CD14-positive monocyte (primary cell): ENCODE measurements around the gene MED29. TPM values are rescaled to one million over a fixed set of nuclear protein-coding genes. Genes with fewer than 3 reads are reported as not detected.

Experiments used
- DNase-seq, 3 donors: peaks; one replicate each; pipeline ENCODE4 v3.0.0-alpha.2; 2011 to 2022
- H2AFZ ChIP-seq: 2 replicates; pipeline ENCODE4 v1.6.0; 2012; ENCODE audit warnings: mild to moderate bottlenecking, low read depth, low read length, inconsistent platforms; ENCODE audit not compliant: insufficient read depth, poor library complexity, severe bottlenecking
- H3K27ac ChIP-seq, 2 donors: 1 replicate in 1 of 2; 2 replicates in 1 of 2; pipeline ENCODE4 v1.5.1; 2012 to 2013; ENCODE audit warnings: low read length in 2 of 2, control low read depth in 1 of 2, inconsistent platforms in 1 of 2, low read depth in 1 of 2, mild to moderate bottlenecking in 1 of 2
- H3K27me3 ChIP-seq, 2 donors: one replicate each; pipeline versions ENCODE4 v1.6.0 to v1.6.1; 2011 to 2013; ENCODE audit warnings: low read length in 2 of 2; ENCODE audit not compliant: control insufficient read depth in 2 of 2, insufficient read depth in 2 of 2
- H3K36me3 ChIP-seq, 2 donors: replicated peaks in 1 of 2; 1 replicate in 1 of 2; 2 replicates in 1 of 2; pipeline versions ENCODE4 v1.5.1 to v1.6.1; 2012 to 2013; ENCODE audit warnings: low read length in 2 of 2, control low read depth in 1 of 2, inconsistent platforms in 1 of 2, mild to moderate bottlenecking in 1 of 2; ENCODE audit not compliant: insufficient read depth in 2 of 2, control insufficient read depth in 1 of 2
- H3K4me1 ChIP-seq, 2 donors: 1 replicate in 1 of 2; 2 replicates in 1 of 2; pipeline versions ENCODE4 v1.5.1 to v1.6.1; 2012 to 2013; ENCODE audit warnings: low read length in 2 of 2, control low read depth in 1 of 2, inconsistent platforms in 1 of 2, mild to moderate bottlenecking in 1 of 2, moderate library complexity in 1 of 2; ENCODE audit not compliant: insufficient read depth in 2 of 2, control insufficient read depth in 1 of 2
- H3K4me2 ChIP-seq: replicated peaks from 2 replicates; pipeline ENCODE3; 2012; ENCODE audit warnings: low read length, moderate library complexity, mild to moderate bottlenecking; ENCODE audit not compliant: poor library complexity, severe bottlenecking; ENCODE audit errors: extremely low read depth
- H3K4me3 ChIP-seq, 3 experiments: fragments of 200-600 bp in 1 of 3; sonication (generic) in 1 of 3; replicated peaks in 1 of 3; 1 replicate in 2 of 3; 2 replicates in 1 of 3; pipeline ENCODE4 v1.5.1; 2011 to 2013; ENCODE audit warnings: low read length in 3 of 3, mild to moderate bottlenecking in 3 of 3, control low read depth in 2 of 3, low read depth in 2 of 3, inconsistent platforms in 1 of 3, moderate library complexity in 1 of 3
- H3K79me2 ChIP-seq: 2 replicates; pipeline ENCODE4 v1.6.0; 2012; ENCODE audit warnings: mild to moderate bottlenecking, control low read depth, inconsistent platforms, low read length, moderate library complexity; ENCODE audit not compliant: insufficient read depth
- H3K9ac ChIP-seq: 2 replicates; pipeline ENCODE4 v1.6.0; 2017; ENCODE audit warnings: low read length, mild to moderate bottlenecking; ENCODE audit not compliant: insufficient read depth, poor library complexity, severe bottlenecking
- H3K9me3 ChIP-seq, 2 donors: replicated peaks in 1 of 2; 1 replicate in 1 of 2; 2 replicates in 1 of 2; pipeline versions ENCODE4 v1.5.1 to v1.6.1; 2012 to 2013; ENCODE audit warnings: low read length in 2 of 2, control low read depth in 1 of 2; ENCODE audit not compliant: control insufficient read depth in 1 of 2, insufficient read depth in 1 of 2
- H4K20me1 ChIP-seq: 2 replicates; pipeline ENCODE4 v1.6.0; 2012; ENCODE audit warnings: mild to moderate bottlenecking, low read length, control low read depth, moderate library complexity; ENCODE audit not compliant: insufficient read depth
- H3K27ac Mint-ChIP-seq, 7 donors: one replicate each; pipeline ENCODE4 v1.8.0; 2020; ENCODE audit warnings: mild to moderate bottlenecking in 7 of 7, mixed read lengths in 7 of 7, moderate library complexity in 6 of 7, inconsistent platforms in 2 of 7
- H3K27me3 Mint-ChIP-seq, 3 donors: one replicate each; pipeline ENCODE4 v1.8.0; 2021 to 2022; ENCODE audit warnings: low read depth in 3 of 3, mild to moderate bottlenecking in 3 of 3, mixed read lengths in 3 of 3, moderate library complexity in 3 of 3, inconsistent platforms in 1 of 3
- H3K36me3 Mint-ChIP-seq, 2 donors: one replicate each; pipeline ENCODE4 v1.8.0; 2020; ENCODE audit warnings: mixed read lengths in 2 of 2, inconsistent platforms in 1 of 2, mild to moderate bottlenecking in 1 of 2
- H3K4me1 Mint-ChIP-seq: one replicate; pipeline ENCODE4 v1.8.0; 2020; ENCODE audit warnings: mild to moderate bottlenecking, mixed read lengths
- H3K4me3 Mint-ChIP-seq, 2 donors: one replicate each; pipeline ENCODE4 v1.8.0; 2020; ENCODE audit warnings: mild to moderate bottlenecking in 2 of 2, mixed read lengths in 2 of 2, moderate library complexity in 1 of 2
- H3K9me3 Mint-ChIP-seq, 7 donors: one replicate each; pipeline ENCODE4 v1.8.0; 2020 to 2022; ENCODE audit warnings: mixed read lengths in 7 of 7, mild to moderate bottlenecking in 6 of 7, moderate library complexity in 6 of 7, inconsistent platforms in 2 of 7
- WGBS: methylation state at CpG from one replicate; pipeline ENCODE4 v1.1.5; 2013; ENCODE audit warnings: missing lambda C conversion rate; ENCODE audit not compliant: insufficient coverage; 5-methylcytosine and 5-hydroxymethylcytosine counted together
- intact Hi-C, 2 donors: fragments of 100-400 bp; cut with micrococcal nuclease; formaldehyde crosslinking; loops; one replicate each; pipeline versions ENCODE4 v1.15.0 to v1.15.1; 2023
- polyA plus RNA-seq, 3 donors: library from polyadenylated mRNA; depleted of rRNA in 1 of 3; unstranded in 2 of 3; stranded (reverse) in 1 of 3; fragments of 300-500 nt in 2 of 3; fragments of >200 nt in 1 of 3; fragmentation: Illumina TruSeq in 2 of 3; gene quantifications; 1 replicate in 2 of 3; 2 replicates in 1 of 3; pipeline ENCODE4 v1.2.3, GENCODE V29; 2012 to 2021
- TF ChIP-seq, protein P1 (sequence below): fragments of 200-600 bp; IDR thresholded peaks from one replicate; pipeline ENCODE4 v1.8.0; 2022; ENCODE audit warnings: antibody characterized with exemption, mild to moderate bottlenecking

MED29 gene
- polyA plus RNA-seq, 3 donors: 35.8 to 38.2 (median 37.0) TPM

DNA sequence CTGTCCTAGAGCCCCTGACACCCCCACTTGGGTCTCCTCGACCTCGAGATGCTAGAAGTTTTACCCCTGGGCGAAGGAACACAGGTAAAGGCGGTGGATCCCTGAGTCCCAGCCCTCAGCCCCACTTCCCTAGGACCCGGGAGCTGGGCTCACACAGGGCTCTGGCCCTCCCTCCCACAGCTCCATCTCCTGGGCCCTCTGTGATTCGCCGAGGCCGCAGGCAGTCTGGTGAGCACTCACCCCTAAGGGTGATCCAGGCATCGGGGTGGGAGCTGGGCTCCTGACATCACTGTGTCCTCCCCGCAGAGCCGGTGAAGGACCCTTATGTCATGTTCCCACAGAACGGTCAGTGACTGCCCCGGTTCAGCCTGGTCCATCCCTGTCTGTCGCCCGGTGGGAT is 29.6 kb downstream of the MED29 start:
- intact Hi-C loops: no loop called here
- no peaks in the 10 kb centered on the region for H3K27me3 ChIP-seq
- TF ChIP-seq, protein P1, sequence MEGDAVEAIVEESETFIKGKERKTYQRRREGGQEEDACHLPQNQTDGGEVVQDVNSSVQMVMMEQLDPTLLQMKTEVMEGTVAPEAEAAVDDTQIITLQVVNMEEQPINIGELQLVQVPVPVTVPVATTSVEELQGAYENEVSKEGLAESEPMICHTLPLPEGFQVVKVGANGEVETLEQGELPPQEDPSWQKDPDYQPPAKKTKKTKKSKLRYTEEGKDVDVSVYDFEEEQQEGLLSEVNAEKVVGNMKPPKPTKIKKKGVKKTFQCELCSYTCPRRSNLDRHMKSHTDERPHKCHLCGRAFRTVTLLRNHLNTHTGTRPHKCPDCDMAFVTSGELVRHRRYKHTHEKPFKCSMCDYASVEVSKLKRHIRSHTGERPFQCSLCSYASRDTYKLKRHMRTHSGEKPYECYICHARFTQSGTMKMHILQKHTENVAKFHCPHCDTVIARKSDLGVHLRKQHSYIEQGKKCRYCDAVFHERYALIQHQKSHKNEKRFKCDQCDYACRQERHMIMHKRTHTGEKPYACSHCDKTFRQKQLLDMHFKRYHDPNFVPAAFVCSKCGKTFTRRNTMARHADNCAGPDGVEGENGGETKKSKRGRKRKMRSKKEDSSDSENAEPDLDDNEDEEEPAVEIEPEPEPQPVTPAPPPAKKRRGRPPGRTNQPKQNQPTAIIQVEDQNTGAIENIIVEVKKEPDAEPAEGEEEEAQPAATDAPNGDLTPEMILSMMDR: no peak

DNA sequence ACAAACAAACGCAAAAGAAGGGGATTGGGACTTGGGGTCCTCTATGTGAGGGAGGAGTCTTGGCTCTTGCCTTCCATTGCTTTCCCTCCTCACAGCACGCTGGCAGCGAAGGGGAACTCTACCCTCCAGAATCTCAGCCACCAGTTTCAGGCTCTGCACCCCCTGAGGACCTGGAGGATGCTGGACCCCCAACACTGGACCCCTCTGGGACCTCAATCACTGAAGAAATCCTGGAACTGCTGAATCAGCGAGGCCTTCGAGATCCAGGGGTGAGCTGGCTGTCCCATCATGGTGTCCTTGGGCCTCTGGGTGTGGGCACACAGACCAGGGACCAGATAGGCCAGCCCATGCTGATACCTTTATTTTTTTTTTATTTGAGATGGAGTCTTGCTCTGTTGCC is 30.8 kb downstream of the MED29 start:
- H3K4me2 ChIP-seq: no peak overlapping the region
- no peaks in the 10 kb centered on the region for H3K27me3 ChIP-seq
- Mint-ChIP-seq H3K27me3 (peaks cover 0 to 1% (median 0%) of the 10 kb centered on the region in 3 donors), H3K4me3 (no peak overlapping the region), H3K4me1 (peaks cover 3% of the 10 kb centered on the region), H3K9me3 (peaks cover 0 to 2% (median 0%) of the 10 kb centered on the region in 7 donors), H3K27ac (peak overlapping the region in 3 of 7 donors; percentile 37 to 74 (median 67)), H3K36me3 (peaks cover 42 to 58% of the 10 kb centered on the region in 2 donors)
- peaks cover 30 to 54% of the 10 kb centered on the region in 2 donors for H3K36me3 ChIP-seq
- no peaks in the 10 kb centered on the region for H3K79me2 ChIP-seq
- peaks cover 33% of the 10 kb centered on the region for H4K20me1 ChIP-seq
- peak in 1 of 3 donors; percentile 35 for DNase-seq
- no peak overlapping the region for H3K27ac ChIP-seq
- TF ChIP-seq, protein P1: no peak
- no peaks in the 10 kb centered on the region for H3K4me1 ChIP-seq
- no peak overlapping the region for H2AFZ ChIP-seq
- 100% methylated on average over 2 of the region's 5 CpGs for WGBS
- no peak overlapping the region for H3K9ac ChIP-seq
- no peak overlapping the region for H3K4me3 ChIP-seq
- no peaks in the 10 kb centered on the region for H3K9me3 ChIP-seq
- intact Hi-C loops: no loop called here

More for the DNA sequence above, 29.6 kb downstream of the MED29 start:
- no peak overlapping the region for H3K27ac ChIP-seq
- H3K4me3 Mint-ChIP-seq: no peak overlapping the region
- H3K27ac Mint-ChIP-seq: peak overlapping the region in 1 of 7 donors; percentile 25
- no peak overlapping the region for H3K4me3 ChIP-seq
- H3K4me2 ChIP-seq: no peak overlapping the region
- DNase-seq: no peak
- peaks cover 3% of the 10 kb centered on the region for H3K4me1 Mint-ChIP-seq
- H2AFZ ChIP-seq: no peak overlapping the region
- no peak overlapping the region for H3K9ac ChIP-seq
- H3K79me2 ChIP-seq: no peaks in the 10 kb centered on the region
- H3K9me3 ChIP-seq: no peaks in the 10 kb centered on the region
- peaks cover 0 to 2% (median 0%) of the 10 kb centered on the region in 7 donors for H3K9me3 Mint-ChIP-seq
- peaks cover 42 to 59% of the 10 kb centered on the region in 2 donors for H3K36me3 Mint-ChIP-seq
- H3K4me1 ChIP-seq: no peaks in the 10 kb centered on the region
- no peaks in the 10 kb centered on the region for H3K27me3 Mint-ChIP-seq
- H4K20me1 ChIP-seq: peaks cover 43% of the 10 kb centered on the region
- WGBS: 98% methylated on average over 9 of the region's 15 CpGs
- H3K36me3 ChIP-seq: peaks cover 30 to 62% of the 10 kb centered on the region in 2 donors
